NCI-H748 (cell line): ENCODE results near the gene MAP6.
A peak's percentile ranks its signal among the peaks of the same experiment; 100 is the strongest.

Experiments
- DNase-seq: peaks from one replicate; lab custom pipeline; 2025; ENCODE audit not compliant: unreplicated experiment; lab: John Stamatoyannopoulos, UW

The MAP6 gene

GRCh38 chr11:75554258-75555022, 114.4 kb downstream of the MAP6 start:
- peak; percentile 44 for DNase-seq

GRCh38 chr11:75553889-75554257, 115.0 kb downstream of the MAP6 start:
- no peak for DNase-seq

GRCh38 chr11:75553182-75553581, 115.7 kb downstream of the MAP6 start:
- DNase-seq, result no peak

GRCh38 chr11:75549370-75549958, 119.4 kb downstream of the MAP6 start:
- no peak for DNase-seq

- DNase-seq, result no peak
Measured at GRCh38 chr11:75548595-75549272, 120.1 kb downstream of the MAP6 start.

GRCh38 chr11:75547617-75548058, 121.2 kb downstream of the MAP6 start:
- DNase-seq, result peak; percentile 78

- DNase-seq, result no peak
Measured at GRCh38 chr11:75547177-75547576, 121.7 kb downstream of the MAP6 start.

GRCh38 chr11:75543806-75544205, 125.0 kb downstream of the MAP6 start:
- DNase-seq, result no peak

GRCh38 chr11:75542088-75542438, 126.8 kb downstream of the MAP6 start:
- DNase-seq, result no peak

GRCh38 chr11:75541193-75542087, 127.4 kb downstream of the MAP6 start:
- no peak for DNase-seq

GRCh38 chr11:75539459-75540334, 129.1 kb downstream of the MAP6 start:
- no peak for DNase-seq

GRCh38 chr11:75538150-75538942, 130.5 kb downstream of the MAP6 start:
- DNase-seq, result no peak

- DNase-seq, result no peak
Measured at GRCh38 chr11:75537740-75538139, 131.1 kb downstream of the MAP6 start.
